GM10847 (cell line): ENCODE measurements around the gene S100A16.
A peak's percentile ranks its signal among the peaks of the same experiment; 100 is the strongest.

Experiments used
- POLR2A ChIP-seq: IDR thresholded peaks from 2 replicates; pipeline ENCODE4 v1.6.1; 2011; ENCODE audit not compliant: insufficient read length; ENCODE audit errors: extremely low read depth

S100A16 gene, protein sequence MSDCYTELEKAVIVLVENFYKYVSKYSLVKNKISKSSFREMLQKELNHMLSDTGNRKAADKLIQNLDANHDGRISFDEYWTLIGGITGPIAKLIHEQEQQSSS

DNA sequence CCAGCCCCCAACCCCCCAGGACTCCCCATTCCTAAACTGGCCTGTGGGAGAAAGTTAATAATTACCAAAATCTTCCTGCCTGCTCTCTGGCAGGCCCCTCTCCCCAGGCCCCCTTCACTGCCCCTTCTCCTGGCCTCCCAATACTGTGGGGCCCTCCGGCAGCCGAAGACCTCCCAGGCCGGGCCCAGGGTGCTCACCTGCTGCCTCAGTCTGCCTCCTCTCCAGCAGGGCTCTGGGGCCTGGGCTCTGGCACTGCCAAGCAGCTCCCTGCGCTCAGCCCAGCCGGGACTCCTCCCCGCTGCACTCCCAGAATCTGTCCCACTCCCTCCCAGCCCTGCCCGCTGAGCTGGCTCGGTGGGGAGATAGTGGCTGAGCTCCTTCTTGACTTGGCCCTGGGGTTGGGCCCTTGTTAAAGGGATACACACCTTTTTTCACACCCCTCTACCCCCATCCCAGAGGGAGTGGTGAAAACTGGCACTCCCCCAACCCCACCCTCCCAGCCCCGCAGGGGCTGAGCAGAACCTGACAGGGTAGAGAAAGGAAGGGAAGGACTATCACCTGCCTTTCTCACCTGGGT, at the start of gene S100A16:
S100A16 (minus strand) TSS at position 383 of the 577 bp plus-strand sequence. CDS start 4,986 bp downstream, outside the sequence.
- no peak for TF ChIP-seq POLR2A

DNA sequence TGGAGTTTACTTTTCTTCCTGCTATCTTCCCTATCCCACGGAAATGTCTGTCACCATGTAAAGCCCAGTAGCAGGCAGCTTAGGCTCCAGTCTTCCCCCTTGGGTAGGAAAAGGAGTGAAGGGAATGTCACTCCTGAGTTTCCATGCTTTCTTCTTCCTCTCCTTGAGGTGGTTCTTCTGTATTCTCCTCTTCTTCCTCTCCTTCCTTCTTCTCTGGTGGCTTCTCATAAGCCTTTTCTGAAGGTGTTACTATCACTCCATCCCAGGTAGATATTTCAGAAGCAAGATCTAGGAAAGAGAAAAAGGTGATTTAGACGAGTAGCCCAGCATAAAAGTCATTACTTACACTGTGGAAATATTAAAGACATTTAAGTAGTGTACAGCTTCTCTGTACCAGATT, 49.3 kb upstream of the S100A16 start:
- TF ChIP-seq POLR2A, result no peak

DNA sequence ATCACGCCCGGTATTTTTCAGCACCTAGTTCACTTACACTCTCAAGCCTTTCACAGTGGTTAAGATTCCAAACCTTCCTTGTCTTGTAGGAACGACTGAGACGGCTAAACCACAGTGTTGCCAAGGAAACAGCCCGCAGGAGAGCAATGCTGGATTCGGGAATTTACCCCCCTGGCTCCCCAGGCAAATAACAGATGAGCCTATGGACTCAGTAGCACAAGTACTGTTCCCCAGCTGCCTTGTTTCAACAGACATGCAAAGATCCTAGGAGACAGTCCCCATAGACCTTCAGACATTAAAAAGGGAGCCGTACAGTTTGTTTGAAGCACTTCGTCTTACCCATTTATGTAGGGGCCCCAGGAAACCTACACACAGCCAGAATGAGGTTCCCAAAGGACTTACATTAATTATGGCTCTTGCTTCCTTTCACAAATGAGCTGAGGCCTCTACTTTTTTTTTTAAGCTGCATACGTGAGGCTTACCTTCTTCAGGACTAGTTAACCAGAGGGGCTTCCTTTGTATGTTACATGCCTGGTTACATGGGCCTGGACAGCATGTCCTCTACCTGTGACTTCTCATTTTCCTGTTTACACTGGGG, 48.3 kb upstream of the S100A16 start:
- TF ChIP-seq POLR2A, result no peak

DNA sequence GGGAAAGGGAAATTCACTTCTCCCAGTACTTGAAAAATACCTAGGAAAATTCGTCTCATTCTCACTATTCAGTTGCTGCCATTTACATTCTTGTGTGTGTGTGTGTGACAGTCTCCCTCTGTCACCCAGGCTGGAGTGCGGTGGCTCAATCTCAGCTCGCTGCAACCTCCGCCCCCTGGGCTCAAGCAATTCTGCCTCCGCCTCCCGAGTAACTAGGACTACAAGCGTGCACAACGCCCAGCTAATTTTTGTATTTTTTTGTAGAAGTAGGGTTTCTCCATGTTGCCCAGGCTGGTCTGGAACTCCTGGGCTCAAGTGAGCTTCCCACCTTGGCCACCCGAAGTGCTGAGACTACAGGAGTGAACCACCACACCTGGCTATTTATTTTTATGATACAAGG, 46.7 kb upstream of the S100A16 start:
- TF ChIP-seq POLR2A, result no peak

DNA sequence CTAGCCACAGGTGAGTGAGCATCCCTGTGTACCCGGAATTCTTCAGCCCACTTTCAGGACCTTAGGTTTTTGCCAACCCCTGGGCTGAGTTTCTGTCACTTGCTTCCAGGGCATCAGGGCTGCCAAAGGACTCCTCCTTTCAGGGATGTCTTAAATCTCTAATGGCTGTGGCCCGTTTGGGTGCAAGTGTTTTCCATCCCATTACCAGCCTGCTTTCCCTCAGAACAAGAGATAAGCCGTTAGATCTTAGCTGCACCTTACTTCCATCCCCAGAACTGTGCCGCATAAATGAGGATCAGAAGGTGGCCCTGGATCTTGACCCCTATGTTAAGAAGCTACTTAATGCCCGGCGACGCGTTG, 46.2 kb upstream of the S100A16 start:
- TF ChIP-seq POLR2A, result no peak

DNA sequence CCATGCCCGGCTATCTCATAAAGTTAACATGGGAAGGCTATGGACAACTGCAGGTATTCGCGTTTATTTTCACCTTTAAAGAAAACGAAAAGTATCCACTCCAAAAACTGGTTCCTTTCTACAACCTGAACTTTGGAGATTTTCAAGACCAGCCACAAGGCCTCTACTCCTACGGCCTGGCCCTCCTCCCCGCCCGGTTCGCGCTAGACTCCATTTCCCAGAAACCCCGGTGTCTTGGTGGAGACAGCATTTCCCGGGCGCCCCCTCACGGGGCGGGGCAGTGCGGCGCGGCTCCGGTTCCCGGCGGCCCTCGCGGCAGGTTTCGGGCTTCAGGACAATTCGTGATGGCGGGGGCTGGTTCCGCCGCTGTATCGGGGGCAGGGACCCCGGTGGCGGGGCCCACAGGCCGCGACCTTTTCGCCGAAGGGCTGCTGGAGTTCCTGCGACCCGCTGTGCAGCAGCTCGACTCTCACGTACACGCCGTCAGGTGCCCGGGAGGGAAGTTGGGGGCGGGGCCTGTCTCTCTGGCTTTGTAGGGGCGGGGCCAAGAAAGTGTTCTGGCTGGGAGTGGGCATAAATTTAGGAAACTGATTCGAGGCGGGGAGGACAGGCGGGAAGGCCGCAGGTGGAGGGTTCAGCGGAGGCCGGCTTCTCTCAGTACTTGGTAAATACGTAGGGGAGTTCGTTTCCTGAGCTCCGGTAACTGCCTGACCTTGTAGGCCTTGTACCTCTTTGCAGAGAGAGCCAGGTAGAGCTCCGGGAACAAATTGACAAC, 45.6 kb upstream of the S100A16 start, which contains the start of gene SNAPIN:
SNAPIN (plus strand) TSS at position 304 of the 775 bp plus-strand sequence; CDS start at position 345, 41 bp downstream.
- peak; percentile 81 for TF ChIP-seq POLR2A

DNA sequence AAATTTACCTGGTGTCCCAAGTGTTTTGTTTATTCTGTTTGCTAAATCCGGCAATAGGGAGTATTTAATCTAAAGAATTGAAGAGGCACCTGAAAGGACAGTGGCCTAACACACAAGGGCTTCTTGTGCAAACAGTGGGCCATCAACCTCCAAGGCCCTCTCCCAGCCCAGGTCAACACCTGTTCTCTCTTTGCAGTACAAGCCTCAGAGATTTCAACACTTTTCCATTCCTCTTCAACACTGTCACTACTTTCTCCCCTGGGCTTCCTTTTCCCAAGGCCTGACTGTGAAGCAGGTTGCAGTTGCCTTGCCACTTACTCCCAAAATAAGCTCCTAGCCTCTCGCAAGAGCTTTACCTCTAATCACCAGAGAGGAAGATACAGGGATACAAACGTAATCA, 42.4 kb upstream of the S100A16 start:
- no peak for TF ChIP-seq POLR2A

DNA sequence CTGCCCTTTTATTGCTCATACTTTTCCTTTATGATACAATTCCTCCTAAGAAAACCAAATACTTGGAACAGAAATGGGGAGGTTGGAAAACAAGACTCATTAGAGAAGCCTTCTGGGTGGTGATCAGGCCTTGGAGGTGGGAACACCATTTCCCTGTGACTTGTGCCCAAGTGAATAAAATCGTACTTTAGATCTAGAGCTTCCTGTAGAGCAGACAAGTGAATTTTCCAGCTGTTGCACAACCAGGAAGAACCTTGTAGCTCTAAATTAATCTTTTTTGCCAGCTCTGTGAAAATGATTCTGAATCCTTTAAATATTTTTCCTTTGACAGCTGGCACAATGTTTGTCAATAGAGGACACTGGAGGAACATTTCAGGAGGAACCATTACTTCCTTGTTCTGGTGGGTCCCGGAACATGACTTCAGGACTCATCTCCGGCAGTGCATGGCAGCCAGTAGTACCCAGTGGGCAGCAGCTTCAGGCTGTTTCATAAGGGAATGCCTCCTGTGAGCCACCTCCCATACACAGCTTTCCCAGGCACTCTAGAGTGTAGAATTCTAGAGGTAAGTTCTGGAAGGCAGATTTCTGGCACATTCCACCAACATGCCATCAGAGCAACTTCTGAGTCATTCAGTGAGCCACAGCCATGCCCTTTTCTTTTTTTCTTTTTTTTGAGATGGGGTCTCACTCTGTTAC, 40.0 kb upstream of the S100A16 start:
- no peak for TF ChIP-seq POLR2A

DNA sequence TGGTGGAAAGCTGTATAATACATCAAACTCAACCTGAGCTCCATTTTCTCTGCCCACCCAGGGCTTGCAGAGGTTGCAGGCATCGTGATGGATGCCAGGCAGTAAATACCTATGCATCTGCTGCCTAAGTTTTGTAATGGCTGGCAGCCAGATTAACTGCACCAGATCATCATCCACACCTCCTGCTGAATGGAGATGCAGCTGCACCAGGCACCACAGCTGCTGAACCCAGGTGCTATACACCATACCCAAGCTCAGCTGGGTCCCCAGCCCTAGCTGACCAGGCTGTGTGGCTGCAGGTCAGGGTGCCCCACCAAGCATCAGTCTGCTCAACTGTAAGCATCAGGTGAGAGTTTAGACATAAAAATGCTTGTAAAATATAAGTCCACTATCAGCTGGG, 38.8 kb upstream of the S100A16 start:
- no peak for TF ChIP-seq POLR2A

DNA sequence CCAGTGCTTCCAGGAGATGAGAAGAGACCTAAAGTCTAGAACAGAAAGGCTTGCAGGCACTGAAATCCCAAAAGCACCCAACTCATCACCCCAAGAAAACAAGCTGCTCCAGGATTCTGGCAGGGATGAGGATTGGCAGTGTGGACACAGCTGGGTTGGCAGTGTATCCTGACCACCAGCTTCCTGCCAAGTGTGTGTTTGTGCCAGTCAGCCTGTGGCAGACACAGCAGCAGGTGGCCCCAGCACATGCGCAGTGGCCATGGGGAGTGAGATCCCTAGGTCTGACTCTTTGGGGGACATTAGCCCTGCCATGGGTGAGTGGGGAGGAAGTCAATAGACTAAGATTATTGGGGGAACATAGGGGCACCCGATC, 36.9 kb upstream of the S100A16 start:
- no peak for TF ChIP-seq POLR2A

DNA sequence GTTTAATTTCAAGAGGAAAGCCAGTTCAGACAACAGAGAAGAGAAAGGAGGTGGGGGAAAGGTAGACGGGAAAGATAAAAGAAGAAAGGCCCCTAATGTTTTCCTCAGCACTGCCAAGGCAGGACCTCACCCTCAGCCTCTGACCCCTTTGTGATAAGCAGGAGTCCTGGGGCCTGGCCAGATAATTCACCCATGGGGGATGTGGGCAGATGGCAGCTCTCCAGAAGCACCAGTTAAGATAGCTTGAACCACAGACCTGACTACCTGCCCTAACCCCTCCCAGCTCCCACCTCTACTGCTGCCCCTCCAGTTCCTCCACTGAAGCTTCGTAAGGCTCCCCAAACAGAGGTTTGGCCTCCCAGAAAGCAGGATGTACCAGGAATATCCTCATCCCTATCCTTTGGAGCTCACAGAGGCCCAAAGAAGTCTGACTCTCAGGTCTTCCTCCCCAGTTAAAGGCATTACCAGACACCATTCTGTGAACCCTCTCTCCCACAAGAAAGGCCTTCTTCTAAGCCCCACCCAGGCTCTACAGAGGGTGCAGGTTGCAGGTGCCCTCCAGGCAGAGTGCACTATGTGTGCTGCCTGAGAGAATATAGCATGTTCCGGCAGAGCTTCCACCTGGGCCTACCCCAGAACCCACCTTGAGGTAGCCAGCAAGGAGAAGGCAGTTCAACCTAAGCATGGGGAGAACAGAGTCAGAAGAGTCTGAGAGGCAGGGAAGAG, 36.4 kb upstream of the S100A16 start:
- TF ChIP-seq POLR2A, result no peak

DNA sequence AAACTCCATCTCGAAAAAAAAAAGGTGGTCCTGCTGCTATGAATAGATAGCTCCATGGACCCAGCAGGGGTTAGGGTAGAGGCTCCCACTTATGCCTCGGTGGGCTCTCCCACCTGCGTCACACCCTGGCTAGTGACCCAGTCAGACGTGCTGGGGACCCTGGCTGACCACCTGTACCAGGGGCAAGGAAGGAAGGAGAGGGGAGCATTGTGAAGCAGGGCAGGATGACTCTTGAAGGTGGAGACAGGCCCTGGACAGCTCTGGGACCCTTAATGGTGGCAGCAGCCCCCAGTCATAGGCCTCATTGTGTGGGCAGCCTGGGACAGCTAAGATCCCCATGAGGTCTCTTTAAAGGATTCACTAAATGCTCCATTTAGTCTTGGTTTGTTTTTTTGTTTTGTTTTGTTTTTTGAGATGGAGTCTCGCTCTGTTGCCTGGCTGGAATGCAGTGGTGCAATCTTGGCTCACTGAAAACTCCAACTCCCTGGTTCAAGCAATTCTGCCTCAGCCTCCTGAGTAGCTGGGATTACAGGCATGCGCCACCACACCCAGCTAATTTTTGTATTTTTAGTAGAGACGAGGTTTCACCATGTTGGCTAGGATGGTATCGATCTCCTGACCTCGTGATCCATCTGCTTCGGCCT, 35.2 kb upstream of the S100A16 start:
- TF ChIP-seq POLR2A, result no peak

DNA sequence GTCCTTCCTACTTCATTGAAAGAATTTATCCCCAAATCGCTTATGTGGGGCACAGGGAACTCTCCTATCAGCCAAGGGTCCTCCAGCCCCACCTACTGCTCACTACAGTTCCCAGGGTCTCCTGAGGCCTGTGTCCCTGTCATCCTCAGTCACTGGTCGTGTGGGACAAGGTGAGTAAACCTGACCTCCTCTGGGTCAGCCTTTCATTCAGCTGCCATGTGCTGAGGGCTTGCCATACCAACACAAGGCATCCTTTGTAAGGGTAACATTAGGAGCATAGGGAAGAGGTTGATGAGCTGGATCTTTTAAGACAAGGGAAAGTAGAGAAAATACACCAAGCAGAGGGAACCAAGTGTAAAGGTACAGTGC, 34.4 kb upstream of the S100A16 start:
- no peak for TF ChIP-seq POLR2A

DNA sequence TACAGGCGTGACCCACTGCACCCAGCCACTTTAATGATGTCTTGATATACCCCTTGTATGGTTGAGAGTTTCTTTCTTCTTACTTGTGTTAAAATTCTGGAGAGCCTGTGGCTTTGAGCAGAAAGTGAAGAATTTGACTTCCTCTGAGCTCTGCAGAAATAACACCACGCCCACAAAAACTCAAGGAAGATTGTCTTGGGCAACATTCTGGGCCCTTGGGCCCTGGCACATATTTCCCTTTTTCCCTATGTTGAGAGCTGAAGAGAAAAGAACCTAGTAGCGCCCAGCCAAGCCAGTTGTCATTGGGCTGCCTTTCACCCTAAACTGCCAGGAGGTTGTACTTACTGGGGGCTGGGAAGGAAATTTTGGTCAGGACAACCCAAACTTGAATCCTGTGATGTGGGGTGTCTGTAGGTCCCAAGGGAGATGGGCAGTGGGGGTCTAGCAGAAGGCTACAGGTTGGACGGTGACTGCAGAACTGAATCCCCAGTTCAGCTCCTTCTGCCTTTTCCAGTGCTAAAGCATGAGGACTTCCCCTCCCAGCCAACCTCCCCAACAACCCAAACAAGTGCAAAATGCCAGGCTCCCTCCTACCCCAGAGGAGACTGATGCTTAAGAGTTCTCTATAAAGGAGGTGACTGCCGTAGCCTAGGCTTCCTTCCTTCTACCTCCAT, 33.9 kb upstream of the S100A16 start:
- TF ChIP-seq POLR2A, result no peak

DNA sequence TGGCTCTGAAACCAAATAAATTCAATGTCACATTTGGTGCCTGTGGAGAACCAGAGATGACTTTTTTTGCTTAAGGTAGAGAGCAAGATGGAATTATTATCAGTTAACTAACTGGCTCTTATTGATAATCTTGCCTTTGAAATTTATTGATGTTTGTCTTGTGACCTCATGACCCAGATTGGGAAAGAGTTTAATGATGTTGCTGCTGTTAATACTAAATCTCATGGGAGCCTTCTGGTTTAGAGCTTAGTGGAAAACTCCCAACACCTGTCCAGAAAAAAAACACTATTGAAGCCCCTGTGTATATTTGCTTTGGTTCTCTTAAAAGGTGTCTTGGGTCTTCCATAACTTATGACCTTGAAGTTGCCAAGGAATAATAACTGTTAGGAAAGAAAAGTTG, 30.9 kb upstream of the S100A16 start:
- TF ChIP-seq POLR2A, result no peak

DNA sequence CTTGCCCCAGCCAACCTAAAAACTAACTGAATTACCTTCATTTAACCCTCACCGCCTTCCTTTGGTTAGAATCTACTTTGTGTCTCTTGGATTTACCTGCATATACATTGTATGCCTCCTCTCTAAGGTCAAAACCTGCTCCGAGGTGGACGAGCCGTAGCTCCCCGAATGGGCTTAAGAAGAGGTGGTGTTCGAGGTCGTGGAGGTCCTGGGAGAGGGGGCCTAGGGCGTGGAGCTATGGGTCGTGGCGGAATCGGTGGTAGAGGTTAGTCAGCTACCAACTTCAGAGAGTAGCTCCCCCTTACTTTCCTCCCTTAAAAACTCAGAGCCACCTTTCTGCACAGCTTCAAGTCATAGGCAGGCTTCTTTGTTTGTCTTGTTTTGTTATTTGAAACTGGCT, 30.2 kb upstream of the S100A16 start:
- TF ChIP-seq POLR2A, result no peak
